Measurements from ENCODE around the gene KCNT1. TPM values are rescaled to one million over a fixed set of nuclear protein-coding genes. Genes with fewer than 3 reads are reported as not detected.

Gene KCNT1
- total and polyA plus RNA-seq, 5 donors: 0.17 to 1.1 (median 0.26) TPM; not detected in 1

- Histone ChIP-seq H3K27me3 (ENCODE audit: control insufficient read depth, insufficient read depth) (no peaks in the 10 kb centered on the region), H3K4me3 (ENCODE audit: low read length) (no peak overlapping the region), H3K4me1 (ENCODE audit: control insufficient read depth, insufficient read depth, low read length) (no peaks in the 10 kb centered on the region), H3K27ac (ENCODE audit: low read length) (no peak overlapping the region), H3K9me3 (ENCODE audit: control insufficient read depth, low read length) (no peaks in the 10 kb centered on the region)
- 96% methylated on average over 23 of the region's 23 CpGs for WGBS
- ATAC-seq (no peak), DNase-seq (peak in 1 of 3 donors; percentile 37)
- intact Hi-C loops (cut with DNase I): no loop called here
Measured at GRCh38 chr9:135810806-135811575, 109.0 kb downstream of the KCNT1 start.

GRCh38 chr9:135811801-135812200 lies 109.8 kb downstream of the KCNT1 start:
- no peak overlapping the region for H3K27ac ChIP-seq (ENCODE audit: low read length)

GRCh38 chr9:135812961-135813360 lies 111.0 kb downstream of the KCNT1 start:
- Histone ChIP-seq H3K27ac (ENCODE audit: low read length) (no peak overlapping the region), H3K4me1 (ENCODE audit: control insufficient read depth, insufficient read depth, low read length) (no peaks in the 10 kb centered on the region), H3K9me3 (ENCODE audit: control insufficient read depth, low read length) (no peaks in the 10 kb centered on the region), H3K4me3 (ENCODE audit: low read length) (no peak overlapping the region), H3K27me3 (ENCODE audit: control insufficient read depth, insufficient read depth) (no peaks in the 10 kb centered on the region)
- DNase-seq (peak in 1 of 3 donors; percentile 13), ATAC-seq (no peak)
- intact Hi-C loops (cut with DNase I): no loop called here
- 95% methylated on average over 13 of the region's 13 CpGs for WGBS

More at GRCh38 chr9:135811801-135812200, 109.8 kb downstream of the KCNT1 start:
- Histone ChIP-seq H3K27me3 (ENCODE audit: control insufficient read depth, insufficient read depth) (no peaks in the 10 kb centered on the region), H3K4me3 (ENCODE audit: low read length) (no peak overlapping the region), H3K9me3 (ENCODE audit: control insufficient read depth, low read length) (no peaks in the 10 kb centered on the region), H3K4me1 (ENCODE audit: control insufficient read depth, insufficient read depth, low read length) (no peaks in the 10 kb centered on the region)
- WGBS: 71% methylated on average over 11 of the region's 11 CpGs
- ATAC-seq (no peak), DNase-seq (peak in 1 of 3 donors; percentile 32)
- intact Hi-C loops (cut with DNase I): no loop called here

- WGBS: 89% methylated on average over 14 of the region's 14 CpGs
- DNase-seq (peak in 1 of 3 donors; percentile 18), ATAC-seq (no peak)
- no peaks in the 10 kb centered on the region for H3K27me3 ChIP-seq (ENCODE audit: control insufficient read depth, insufficient read depth)
- no peak overlapping the region for H3K27ac ChIP-seq (ENCODE audit: low read length)
- intact Hi-C loops (cut with DNase I): no loop called here
- H3K9me3 ChIP-seq (ENCODE audit: control insufficient read depth, low read length): no peaks in the 10 kb centered on the region
- no peak overlapping the region for H3K4me3 ChIP-seq (ENCODE audit: low read length)
- no peaks in the 10 kb centered on the region for H3K4me1 ChIP-seq (ENCODE audit: control insufficient read depth, insufficient read depth, low read length)
Measured at GRCh38 chr9:135813671-135814290, 111.8 kb downstream of the KCNT1 start.

- no peak overlapping the region for H3K27ac ChIP-seq (ENCODE audit: low read length)
- DNase-seq: peak in 1 of 3 donors; percentile 26
- 92% methylated on average over 12 of the region's 12 CpGs for WGBS
- no peaks in the 10 kb centered on the region for H3K9me3 ChIP-seq (ENCODE audit: control insufficient read depth, low read length)
- H3K27me3 ChIP-seq (ENCODE audit: control insufficient read depth, insufficient read depth): no peaks in the 10 kb centered on the region
- H3K4me1 ChIP-seq (ENCODE audit: control insufficient read depth, insufficient read depth, low read length): no peaks in the 10 kb centered on the region
- intact Hi-C loops (cut with DNase I): no loop called here
- H3K4me3 ChIP-seq (ENCODE audit: low read length): no peak overlapping the region
- no peak for ATAC-seq
Measured at GRCh38 chr9:135814421-135815095, 112.6 kb downstream of the KCNT1 start.

GRCh38 chr9:135815413-135815812 lies 113.4 kb downstream of the KCNT1 start:
- DNase-seq: peak in 1 of 3 donors; percentile 30
- intact Hi-C loops (cut with DNase I): no loop called here
- Histone ChIP-seq H3K4me3 (ENCODE audit: low read length) (no peak overlapping the region), H3K4me1 (ENCODE audit: control insufficient read depth, insufficient read depth, low read length) (no peaks in the 10 kb centered on the region), H3K27me3 (ENCODE audit: control insufficient read depth, insufficient read depth) (no peaks in the 10 kb centered on the region), H3K27ac (ENCODE audit: low read length) (no peak overlapping the region), H3K9me3 (ENCODE audit: control insufficient read depth, low read length) (no peaks in the 10 kb centered on the region)
- 95% methylated on average over 4 of the region's 4 CpGs for WGBS
- no peak for ATAC-seq

- DNase-seq: no peak
Measured at GRCh38 chr9:135815830-135816650, 114.1 kb downstream of the KCNT1 start.

GRCh38 chr9:135816651-135816970 lies 114.6 kb downstream of the KCNT1 start:
- H3K9me3 ChIP-seq (ENCODE audit: control insufficient read depth, low read length): no peaks in the 10 kb centered on the region
- intact Hi-C loops (cut with DNase I): no loop called here
- H3K27ac ChIP-seq (ENCODE audit: low read length): no peak overlapping the region
- 84% methylated on average over 12 of the region's 12 CpGs for WGBS
- no peak overlapping the region for H3K4me3 ChIP-seq (ENCODE audit: low read length)
- DNase-seq (no peak), ATAC-seq (no peak)
- no peaks in the 10 kb centered on the region for H3K27me3 ChIP-seq (ENCODE audit: control insufficient read depth, insufficient read depth)
- no peaks in the 10 kb centered on the region for H3K4me1 ChIP-seq (ENCODE audit: control insufficient read depth, insufficient read depth, low read length)

More at GRCh38 chr9:135815830-135816650, 114.1 kb downstream of the KCNT1 start:
- H3K27ac ChIP-seq (ENCODE audit: low read length): no peak overlapping the region
- ATAC-seq: no peak
- H3K27me3 ChIP-seq (ENCODE audit: control insufficient read depth, insufficient read depth): no peaks in the 10 kb centered on the region
- intact Hi-C loops (cut with DNase I): no loop called here
- no peaks in the 10 kb centered on the region for H3K9me3 ChIP-seq (ENCODE audit: control insufficient read depth, low read length)
- WGBS: 85% methylated on average over 28 of the region's 28 CpGs
- H3K4me3 ChIP-seq (ENCODE audit: low read length): no peak overlapping the region
- H3K4me1 ChIP-seq (ENCODE audit: control insufficient read depth, insufficient read depth, low read length): no peaks in the 10 kb centered on the region

GRCh38 chr9:135817951-135818717 lies 116.1 kb downstream of the KCNT1 start:
- DNase-seq (no peak), ATAC-seq (no peak)
- H3K27me3 ChIP-seq (ENCODE audit: control insufficient read depth, insufficient read depth): no peaks in the 10 kb centered on the region
- 96% methylated on average over 66 of the region's 66 CpGs for WGBS
- no peaks in the 10 kb centered on the region for H3K9me3 ChIP-seq (ENCODE audit: control insufficient read depth, low read length)
- H3K4me3 ChIP-seq (ENCODE audit: low read length): no peak overlapping the region
- H3K27ac ChIP-seq (ENCODE audit: low read length): no peak overlapping the region
- no peaks in the 10 kb centered on the region for H3K4me1 ChIP-seq (ENCODE audit: control insufficient read depth, insufficient read depth, low read length)
- intact Hi-C loops (cut with DNase I): no loop called here

- Histone ChIP-seq H3K27me3 (ENCODE audit: control insufficient read depth, insufficient read depth) (no peaks in the 10 kb centered on the region), H3K27ac (ENCODE audit: low read length) (no peak overlapping the region), H3K4me1 (ENCODE audit: control insufficient read depth, insufficient read depth, low read length) (no peaks in the 10 kb centered on the region), H3K4me3 (ENCODE audit: low read length) (no peak overlapping the region), H3K9me3 (ENCODE audit: control insufficient read depth, low read length) (no peaks in the 10 kb centered on the region)
- no peak for ATAC-seq
- intact Hi-C loops (cut with DNase I): no loop called here
- no peak for DNase-seq
- WGBS: 97% methylated on average over 43 of the region's 43 CpGs
Measured at GRCh38 chr9:135818718-135819475, 116.9 kb downstream of the KCNT1 start.
